ENCODE results near the gene MAMLD1. TPM values are rescaled to one million over a fixed set of nuclear protein-coding genes. Genes with fewer than 3 reads are reported as not detected.

Gene MAMLD1
- total and polyA plus RNA-seq, 2 donors (not counting 3 experiments of a cell fraction or from before 2014, with no cell fraction given): 2.5 to 5.6 TPM

DNA sequence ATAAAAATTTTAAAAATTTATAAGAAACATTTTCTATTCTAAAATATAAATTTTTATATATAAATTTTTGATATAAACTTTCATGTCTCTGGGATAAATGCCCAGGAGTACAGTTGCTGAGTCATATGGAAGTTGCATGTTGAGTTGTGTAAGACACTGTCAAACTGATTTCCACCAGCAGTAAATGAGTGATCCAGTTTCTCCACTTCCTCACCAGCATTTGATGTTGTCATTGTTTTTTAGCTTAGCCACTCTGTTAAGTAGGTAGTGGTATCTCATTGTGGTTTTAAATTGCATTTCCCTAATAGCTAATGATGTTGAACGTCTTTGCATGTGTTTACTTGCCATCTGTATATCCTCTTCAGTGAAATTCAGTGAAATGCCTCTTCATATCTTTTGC lies 66.5 kb downstream of the MAMLD1 start:
- Histone ChIP-seq H3K27ac (ENCODE audit: insufficient read depth, low read depth, low read length) (no peak overlapping the region), H3K79me2 (ENCODE audit: control insufficient read depth, insufficient read depth, low read length) (no peaks in the 10 kb centered on the region), H4K20me1 (replicated peaks; ENCODE audit: control insufficient read depth, extremely low read depth, insufficient read depth, low read length) (no peaks in the 10 kb centered on the region), H3K9me1 (replicated peaks; ENCODE audit: control insufficient read depth, extremely low read depth, insufficient read depth, low read length) (no peaks in the 10 kb centered on the region), H3K4me2 (ENCODE audit: insufficient read depth, low read length) (no peak overlapping the region), H3K27me3 (ENCODE audit: control insufficient read depth in 2 of 2, insufficient read depth in 2 of 2, low read length in 2 of 2) (no peaks in the 10 kb centered on the region), H3K36me3 (ENCODE audit: control insufficient read depth in 2 of 2, extremely low read depth in 1 of 2, insufficient read depth in 2 of 2, low read length in 2 of 2) (no peaks in the 10 kb centered on the region), H3K9ac (replicated peaks; ENCODE audit: extremely low read depth, insufficient read depth, low read length) (no peak overlapping the region), H3K4me3 (replicated peaks in 1 of 3; ENCODE audit: insufficient read depth in 1 of 3, low read depth in 1 of 3, low read length in 3 of 3) (no peak overlapping the region), H2AFZ (ENCODE audit: low read depth, low read length) (no peak overlapping the region), H3K9me3 (replicated peaks; ENCODE audit: control insufficient read depth, insufficient read depth, low read length) (no peaks in the 10 kb centered on the region), H3K4me1 (ENCODE audit: control insufficient read depth, extremely low read depth, insufficient read depth, low read length) (no peaks in the 10 kb centered on the region)
- POLR2A ChIA-PET: no interaction called here
- FAIRE-seq (no peak), DNase-seq (ENCODE audit: low read depth, low spot score) (no peak)
- dilution Hi-C loops (cut with MboI; ENCODE audit: extremely low pct_ligation_motif_present, low sequenced_read_pairs): no loop called here
- BruUV-seq (replicated peaks): no TSS peak
- CTCF ChIA-PET: no interaction called here
- intact Hi-C loops (cut with micrococcal nuclease): no loop called here
- no peak for TF ChIP-seq CTCF (IDR thresholded peaks at IDR 0.05; ENCODE audit: extremely low read depth in 1 of 2, insufficient read depth in 1 of 2, low read depth in 1 of 2, low read length in 2 of 2)
- no peak for TF ChIP-seq JUN (IDR thresholded peaks at IDR 0.05; ENCODE audit: borderline replicate concordance, insufficient read depth, insufficient read length, low read depth)
- no peak for TF ChIP-seq POLR2AphosphoS5 (IDR thresholded peaks at IDR 0.05; ENCODE audit: insufficient read depth, low read depth, low read length)
- no peak for TF ChIP-seq MYC (IDR thresholded peaks at IDR 0.05; ENCODE audit: low read depth, low read length)
- no peak for TF ChIP-seq GATA2 (IDR thresholded peaks at IDR 0.05; ENCODE audit: insufficient read depth, insufficient read length, low read depth, low read length)
- TF ChIP-seq FOS (IDR thresholded peaks at IDR 0.05; ENCODE audit: borderline replicate concordance, insufficient read depth, low read length): peak; percentile 12
- TF ChIP-seq, protein P1, sequence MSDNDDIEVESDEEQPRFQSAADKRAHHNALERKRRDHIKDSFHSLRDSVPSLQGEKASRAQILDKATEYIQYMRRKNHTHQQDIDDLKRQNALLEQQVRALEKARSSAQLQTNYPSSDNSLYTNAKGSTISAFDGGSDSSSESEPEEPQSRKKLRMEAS (IDR thresholded peaks at IDR 0.05; ENCODE audit: insufficient read depth, insufficient read length): no peak
- TF ChIP-seq EZH2 (IDR thresholded peaks at IDR 0.05; ENCODE audit: borderline replicate concordance, low read depth, low read length, severe bottlenecking): no peak

Data from endothelial cell of umbilical vein (primary cell).